HCT116 (cell line): ENCODE data around the gene ZNHIT2. TPM values are rescaled to one million over a fixed set of nuclear protein-coding genes. Genes with fewer than 3 reads are reported as not detected.

Source experiments
- ATAC-seq: fragments of 200-7000 bp; cut with Tn5 transposase; 2 replicates; pipeline ENCODE4 v1.9.1; 2020; ENCODE audit warnings: mild to moderate bottlenecking, moderate library complexity
- BruUV-seq: library from RNA; stranded (reverse); fragments of 400-500 nt; replicated peaks from 2 replicates; lab custom pipeline; 2021; lab: Mats Ljungman, UMichigan
- CTCF ChIA-PET: fragments of 300-600 bp; sonication (Branson Sonifier 250); formaldehyde crosslinking; loops from one replicate; lab custom pipeline; 2021; ENCODE audit warnings: antibody characterized with exemption; lab: Charles Lee
- POLR2A ChIA-PET: fragments of 300-600, 350-600 bp; sonication (Branson Sonifier 250); formaldehyde crosslinking; loops from one replicate; lab custom pipeline; 2021; ENCODE audit warnings: antibody characterized with exemption; lab: Charles Lee
- RAD21 ChIA-PET, 2 experiments: fragments of 300-600 bp; sonication (Branson Sonifier 250); formaldehyde crosslinking; loops; one replicate each; lab custom pipeline; 2023; ENCODE audit warnings: low total read pairs in 2 of 2; ENCODE audit not compliant: uncharacterized antibody in 2 of 2, unreplicated experiment in 2 of 2, low non-redundant PET in 1 of 2; lab: Charles Lee
- DNase-seq: peaks from one replicate; pipeline ENCODE4 v3.0.0-alpha.2; 2010; ENCODE audit warnings: low read depth, low spot score
- H2AFZ ChIP-seq: fragments of 200-600 bp; shearing (Covaris generic), sonication (generic); 2 replicates; pipeline ENCODE4 v1.6.1; 2017; ENCODE audit warnings: low read depth, mixed run types, mixed read lengths, antibody characterized with exemption, low read length; ENCODE audit not compliant: poor library complexity, severe bottlenecking
- H3K27ac ChIP-seq: 2 replicates; pipeline ENCODE4 v1.5.1; 2012; ENCODE audit warnings: low read depth, low read length
- H3K27me3 ChIP-seq: fragments of 200-600 bp; sonication (generic); 2 replicates; pipeline ENCODE4 v1.6.1; 2016; ENCODE audit warnings: mixed run types, low read length, mixed read lengths; ENCODE audit not compliant: insufficient read depth
- H3K36me3 ChIP-seq, 2 experiments: fragments of 200-500 bp in 1 of 2; fragments of 200-600 bp in 1 of 2; sonication (Bioruptor generic) in 1 of 2; sonication (generic) in 1 of 2; 2 replicates each; pipeline versions ENCODE4 v1.5.1 to v1.6.1; 2014 to 2016; ENCODE audit warnings: low read length in 2 of 2, inconsistent platforms in 1 of 2, mixed read lengths in 1 of 2, mixed run types in 1 of 2; ENCODE audit not compliant: insufficient read depth in 2 of 2, control insufficient read depth in 1 of 2
- H3K4me1 ChIP-seq, 2 experiments: fragments of 200-600 bp in 1 of 2; sonication (generic) in 1 of 2; 2 replicates each; pipeline versions ENCODE4 v1.5.1 to v1.6.1; 2012 to 2017; ENCODE audit warnings: low read length in 2 of 2, inconsistent platforms in 1 of 2, mild to moderate bottlenecking in 1 of 2, mixed read lengths in 1 of 2, mixed run types in 1 of 2, moderate library complexity in 1 of 2; ENCODE audit not compliant: insufficient read depth in 2 of 2, control insufficient read depth in 1 of 2
- H3K4me2 ChIP-seq: fragments of 200-600 bp; sonication (generic); 2 replicates; pipeline ENCODE4 v1.6.1; 2017; ENCODE audit warnings: mixed run types, low read length, mixed read lengths
- H3K4me3 ChIP-seq, 2 experiments: fragments of 200-600 bp in 1 of 2; sonication (generic) in 1 of 2; replicated peaks in 1 of 2; 2 replicates each; pipeline ENCODE4 v1.5.1; 2011 to 2016; ENCODE audit warnings: low read length in 2 of 2, control low read depth in 1 of 2, low read depth in 1 of 2, mild to moderate bottlenecking in 1 of 2, mixed read lengths in 1 of 2, mixed run types in 1 of 2
- H3K79me2 ChIP-seq: fragments of 200-600 bp; sonication (generic); 2 replicates; pipeline ENCODE4 v1.6.1; 2017; ENCODE audit warnings: mild to moderate bottlenecking, mixed run types, low read length, moderate library complexity, mixed read lengths; ENCODE audit not compliant: insufficient read depth
- H3K9ac ChIP-seq: fragments of 200-600 bp; sonication (generic); 2 replicates; pipeline ENCODE4 v1.6.1; 2016; ENCODE audit warnings: low read length, mixed read lengths
- H3K9me2 ChIP-seq: fragments of 200-600 bp; sonication (generic), shearing (Covaris generic); 2 replicates; pipeline ENCODE4 v1.6.1; 2017; ENCODE audit warnings: mixed run types, mild to moderate bottlenecking, moderate library complexity; ENCODE audit not compliant: insufficient read depth
- H3K9me3 ChIP-seq, 2 experiments: fragments of 200-500 bp in 1 of 2; fragments of 200-600 bp in 1 of 2; sonication (Bioruptor generic) in 1 of 2; sonication (generic) in 1 of 2; 2 replicates each; pipeline ENCODE4 v1.6.1; 2014 to 2017; ENCODE audit warnings: low read length in 2 of 2, mixed read lengths in 2 of 2, inconsistent platforms in 1 of 2, low read depth in 1 of 2, mild to moderate bottlenecking in 1 of 2, mixed run types in 1 of 2, moderate library complexity in 1 of 2; ENCODE audit not compliant: control insufficient read depth in 1 of 2, insufficient read depth in 1 of 2
- H4K20me1 ChIP-seq: fragments of 200-600 bp; sonication (generic), shearing (Covaris generic); 2 replicates; pipeline ENCODE4 v1.6.1; 2017; ENCODE audit warnings: mixed run types, mild to moderate bottlenecking, moderate library complexity; ENCODE audit not compliant: insufficient read depth
- CBX3 ChIP-seq: IDR thresholded peaks from 2 replicates; pipeline ENCODE4 v1.6.1; 2012; ENCODE audit warnings: low read depth
- CEBPB ChIP-seq: IDR thresholded peaks from 2 replicates; pipeline ENCODE4 v1.6.1; 2012; ENCODE audit warnings: low read depth
- EGR1 ChIP-seq: IDR thresholded peaks from 2 replicates; pipeline ENCODE4 v1.6.1; 2012; ENCODE audit warnings: low read depth
- ELF1 ChIP-seq: IDR thresholded peaks from 2 replicates; pipeline ENCODE4 v1.6.1; 2012; ENCODE audit warnings: low read depth, borderline replicate concordance
- EZH2 ChIP-seq: fragments of 200-600 bp; sonication (generic); IDR thresholded peaks from 2 replicates; pipeline ENCODE4 v1.6.1; 2017; ENCODE audit warnings: antibody characterized with exemption, mixed run types
- EZH2phosphoT487 ChIP-seq: fragments of 200-600 bp; IDR thresholded peaks from 2 replicates; pipeline ENCODE4 v1.6.1; 2018; ENCODE audit warnings: antibody characterized with exemption, borderline replicate concordance
- FOSL1 ChIP-seq: IDR thresholded peaks from 2 replicates; pipeline ENCODE4 v1.6.1; 2012; ENCODE audit warnings: low read depth
- POLR2A ChIP-seq: IDR thresholded peaks from 2 replicates; pipeline ENCODE4 v1.7.0; 2011; ENCODE audit warnings: borderline replicate concordance; ENCODE audit not compliant: insufficient read depth, insufficient read length; ENCODE audit errors: extremely low read depth
- POLR2AphosphoS5 ChIP-seq: IDR thresholded peaks from 2 replicates; pipeline ENCODE4 v1.6.1; 2011; ENCODE audit warnings: mild to moderate bottlenecking, low read depth, low read length, moderate library complexity
- RAD21 ChIP-seq: IDR thresholded peaks from 2 replicates; pipeline ENCODE4 v1.6.1; 2012; ENCODE audit warnings: low read depth, mild to moderate bottlenecking
- SP1 ChIP-seq: IDR thresholded peaks from 2 replicates; pipeline ENCODE4 v1.6.1; 2012; ENCODE audit warnings: low read depth
- SRF ChIP-seq: IDR thresholded peaks from 2 replicates; pipeline ENCODE4 v1.6.1; 2012; ENCODE audit warnings: low read depth
- TCF7L2 ChIP-seq: IDR thresholded peaks from 2 replicates; pipeline ENCODE4 v1.7.0; 2011; ENCODE audit warnings: borderline replicate concordance, inconsistent platforms; ENCODE audit not compliant: insufficient read depth, insufficient read length; ENCODE audit errors: extremely low read depth
- ZFX ChIP-seq: fragments of 450-650 bp; IDR thresholded peaks from 2 replicates; pipeline ENCODE4 v1.6.1; 2017
- ZNF274 ChIP-seq: fragments of 200-500 bp; sonication (Bioruptor generic); IDR thresholded peaks from 2 replicates; pipeline ENCODE4 v1.6.1; 2014; ENCODE audit warnings: mild to moderate bottlenecking, low read depth, low read length, inconsistent platforms
- intact Hi-C: fragments of 100-400 bp; cut with micrococcal nuclease; formaldehyde crosslinking; loops from 2 replicates; pipeline ENCODE4 v1.10.0; 2022
- total RNA-seq: library from RNA; stranded (reverse); gene quantifications from one replicate; pipeline ENCODE4 v1.2.1, GENCODE V29; 2021; ENCODE audit not compliant: unreplicated experiment
- TF ChIP-seq, protein P1 (sequence below), 3 experiments: fragments of 200-600 bp in 1 of 3; sonication (generic) in 1 of 3; IDR thresholded peaks in 2 of 3; conservative IDR thresholded peaks in 1 of 3; 2 replicates each; pipeline ENCODE4 v1.5.1; 2012 to 2017; ENCODE audit warnings: low read depth in 2 of 3, low read length in 2 of 3, antibody characterized with exemption in 1 of 3, borderline replicate concordance in 1 of 3, control low read depth in 1 of 3, mild to moderate bottlenecking in 1 of 3, mixed read lengths in 1 of 3, mixed run types in 1 of 3, moderate library complexity in 1 of 3; ENCODE audit not compliant: insufficient read depth in 1 of 3
- TF ChIP-seq, protein P2 (sequence below): IDR thresholded peaks from 2 replicates; pipeline ENCODE4 v1.6.1; 2012; ENCODE audit warnings: low read depth
- TF ChIP-seq, protein P3 (sequence below): IDR thresholded peaks from 2 replicates; pipeline ENCODE4 v1.6.1; 2012
- TF ChIP-seq, protein P4 (sequence below): IDR thresholded peaks from 2 replicates; pipeline ENCODE4 v1.6.1; 2011; ENCODE audit warnings: mild to moderate bottlenecking, low read length, moderate library complexity; ENCODE audit not compliant: insufficient replicate concordance; ENCODE audit errors: extremely low read depth

Gene ZNHIT2
- total RNA-seq, 1 experiment from 2014 or later = 18.8 TPM

DNA sequence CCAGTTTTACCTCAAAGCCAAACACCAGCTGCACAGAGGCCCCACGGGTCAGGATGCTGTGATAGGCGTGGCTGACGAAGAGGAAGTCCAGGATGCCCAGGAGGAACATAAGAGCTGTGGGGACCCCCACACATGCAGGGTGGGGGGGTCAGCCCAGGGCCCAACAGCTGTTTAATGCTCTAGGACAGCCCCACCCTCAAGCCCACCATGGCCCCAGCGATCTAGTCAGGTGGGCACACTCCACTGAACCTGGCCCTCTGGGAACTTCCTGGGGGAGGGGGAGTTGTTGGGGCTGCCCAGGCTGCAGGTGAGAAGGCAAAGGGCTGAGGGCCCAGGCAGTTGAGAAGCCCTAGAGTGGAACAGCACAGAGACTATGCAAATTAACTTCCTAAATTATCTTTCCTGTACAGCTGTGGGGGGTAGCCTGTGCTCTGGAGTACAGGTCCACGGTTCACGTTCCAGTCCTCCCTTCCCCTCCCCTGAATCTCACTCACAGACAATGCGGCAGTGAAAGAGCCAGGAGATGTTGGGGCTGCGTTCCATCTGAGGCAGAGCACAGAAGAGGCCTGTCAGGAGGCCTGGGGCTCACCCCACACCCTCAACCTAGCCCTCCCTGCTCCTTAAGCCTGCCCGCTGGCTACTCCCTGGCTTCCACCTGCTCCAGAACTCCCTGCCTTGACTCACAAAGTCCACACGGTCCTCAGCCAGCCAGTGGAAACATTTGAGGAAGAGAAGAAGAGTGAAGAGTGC is 14.9 kb upstream of the ZNHIT2 start:
- Histone ChIP-seq H4K20me1 (no peaks in the 10 kb centered on the region), H3K27ac (peak overlapping the region; percentile 42), H2AFZ (no peak overlapping the region), H3K9me2 (no peaks in the 10 kb centered on the region), H3K36me3 (peaks cover 16 to 39% of the 10 kb centered on the region in 2 experiments; a peak in 3 of 4 replicates), H3K4me2 (peak overlapping the region; percentile 95), H3K9ac (0 out of 2 replicates have a peak overlapping the region, but pooled peaks have one; percentile 89), H3K9me3 (no peaks in the 10 kb centered on the region), H3K79me2 (peaks cover 27% of the 10 kb centered on the region), H3K27me3 (no peaks in the 10 kb centered on the region), H3K4me3 (peak overlapping the region; percentile 81 to 98), H3K4me1 (peaks cover 9 to 28% of the 10 kb centered on the region in 2 experiments; a peak in 3 of 4 replicates)
- POLR2A ChIA-PET = interaction anchor here (2.1 to 4.1 kb wide), 2 partner anchors 10 to 11 kb away, joined by 12 to 52 read pairs; partner anchors contain the start of genes FAU and MRPL49
- RAD21 ChIA-PET = no interaction called here
- ATAC-seq (no peak), DNase-seq (no peak)
- CTCF ChIA-PET = no interaction called here
- no peak for TF ChIP-seq ZFX
- no peak for TF ChIP-seq ZNF274
- TF ChIP-seq POLR2AphosphoS5 = no peak
- TF ChIP-seq POLR2A = no peak
- no peak for TF ChIP-seq CBX3
- TF ChIP-seq, protein P1, sequence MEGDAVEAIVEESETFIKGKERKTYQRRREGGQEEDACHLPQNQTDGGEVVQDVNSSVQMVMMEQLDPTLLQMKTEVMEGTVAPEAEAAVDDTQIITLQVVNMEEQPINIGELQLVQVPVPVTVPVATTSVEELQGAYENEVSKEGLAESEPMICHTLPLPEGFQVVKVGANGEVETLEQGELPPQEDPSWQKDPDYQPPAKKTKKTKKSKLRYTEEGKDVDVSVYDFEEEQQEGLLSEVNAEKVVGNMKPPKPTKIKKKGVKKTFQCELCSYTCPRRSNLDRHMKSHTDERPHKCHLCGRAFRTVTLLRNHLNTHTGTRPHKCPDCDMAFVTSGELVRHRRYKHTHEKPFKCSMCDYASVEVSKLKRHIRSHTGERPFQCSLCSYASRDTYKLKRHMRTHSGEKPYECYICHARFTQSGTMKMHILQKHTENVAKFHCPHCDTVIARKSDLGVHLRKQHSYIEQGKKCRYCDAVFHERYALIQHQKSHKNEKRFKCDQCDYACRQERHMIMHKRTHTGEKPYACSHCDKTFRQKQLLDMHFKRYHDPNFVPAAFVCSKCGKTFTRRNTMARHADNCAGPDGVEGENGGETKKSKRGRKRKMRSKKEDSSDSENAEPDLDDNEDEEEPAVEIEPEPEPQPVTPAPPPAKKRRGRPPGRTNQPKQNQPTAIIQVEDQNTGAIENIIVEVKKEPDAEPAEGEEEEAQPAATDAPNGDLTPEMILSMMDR (IDR thresholded peaks at IDR 0.05 in 2 of 3, conservative IDR thresholded peaks at IDR 0.05 in 1 of 3; ENCODE audit: borderline replicate concordance in 1 of 3, insufficient read depth in 1 of 3, low read depth in 2 of 3, low read length in 2 of 3) = no peak
- TF ChIP-seq, protein P2, sequence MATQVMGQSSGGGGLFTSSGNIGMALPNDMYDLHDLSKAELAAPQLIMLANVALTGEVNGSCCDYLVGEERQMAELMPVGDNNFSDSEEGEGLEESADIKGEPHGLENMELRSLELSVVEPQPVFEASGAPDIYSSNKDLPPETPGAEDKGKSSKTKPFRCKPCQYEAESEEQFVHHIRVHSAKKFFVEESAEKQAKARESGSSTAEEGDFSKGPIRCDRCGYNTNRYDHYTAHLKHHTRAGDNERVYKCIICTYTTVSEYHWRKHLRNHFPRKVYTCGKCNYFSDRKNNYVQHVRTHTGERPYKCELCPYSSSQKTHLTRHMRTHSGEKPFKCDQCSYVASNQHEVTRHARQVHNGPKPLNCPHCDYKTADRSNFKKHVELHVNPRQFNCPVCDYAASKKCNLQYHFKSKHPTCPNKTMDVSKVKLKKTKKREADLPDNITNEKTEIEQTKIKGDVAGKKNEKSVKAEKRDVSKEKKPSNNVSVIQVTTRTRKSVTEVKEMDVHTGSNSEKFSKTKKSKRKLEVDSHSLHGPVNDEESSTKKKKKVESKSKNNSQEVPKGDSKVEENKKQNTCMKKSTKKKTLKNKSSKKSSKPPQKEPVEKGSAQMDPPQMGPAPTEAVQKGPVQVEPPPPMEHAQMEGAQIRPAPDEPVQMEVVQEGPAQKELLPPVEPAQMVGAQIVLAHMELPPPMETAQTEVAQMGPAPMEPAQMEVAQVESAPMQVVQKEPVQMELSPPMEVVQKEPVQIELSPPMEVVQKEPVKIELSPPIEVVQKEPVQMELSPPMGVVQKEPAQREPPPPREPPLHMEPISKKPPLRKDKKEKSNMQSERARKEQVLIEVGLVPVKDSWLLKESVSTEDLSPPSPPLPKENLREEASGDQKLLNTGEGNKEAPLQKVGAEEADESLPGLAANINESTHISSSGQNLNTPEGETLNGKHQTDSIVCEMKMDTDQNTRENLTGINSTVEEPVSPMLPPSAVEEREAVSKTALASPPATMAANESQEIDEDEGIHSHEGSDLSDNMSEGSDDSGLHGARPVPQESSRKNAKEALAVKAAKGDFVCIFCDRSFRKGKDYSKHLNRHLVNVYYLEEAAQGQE = no peak
- no peak for TF ChIP-seq RAD21
- TF ChIP-seq, protein P3, sequence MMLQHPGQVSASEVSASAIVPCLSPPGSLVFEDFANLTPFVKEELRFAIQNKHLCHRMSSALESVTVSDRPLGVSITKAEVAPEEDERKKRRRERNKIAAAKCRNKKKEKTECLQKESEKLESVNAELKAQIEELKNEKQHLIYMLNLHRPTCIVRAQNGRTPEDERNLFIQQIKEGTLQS = no peak
- TF ChIP-seq TCF7L2 = no peak
- no peak for TF ChIP-seq SRF
- TF ChIP-seq ELF1 = no peak
- TF ChIP-seq EZH2phosphoT487 = no peak
- TF ChIP-seq, protein P4, sequence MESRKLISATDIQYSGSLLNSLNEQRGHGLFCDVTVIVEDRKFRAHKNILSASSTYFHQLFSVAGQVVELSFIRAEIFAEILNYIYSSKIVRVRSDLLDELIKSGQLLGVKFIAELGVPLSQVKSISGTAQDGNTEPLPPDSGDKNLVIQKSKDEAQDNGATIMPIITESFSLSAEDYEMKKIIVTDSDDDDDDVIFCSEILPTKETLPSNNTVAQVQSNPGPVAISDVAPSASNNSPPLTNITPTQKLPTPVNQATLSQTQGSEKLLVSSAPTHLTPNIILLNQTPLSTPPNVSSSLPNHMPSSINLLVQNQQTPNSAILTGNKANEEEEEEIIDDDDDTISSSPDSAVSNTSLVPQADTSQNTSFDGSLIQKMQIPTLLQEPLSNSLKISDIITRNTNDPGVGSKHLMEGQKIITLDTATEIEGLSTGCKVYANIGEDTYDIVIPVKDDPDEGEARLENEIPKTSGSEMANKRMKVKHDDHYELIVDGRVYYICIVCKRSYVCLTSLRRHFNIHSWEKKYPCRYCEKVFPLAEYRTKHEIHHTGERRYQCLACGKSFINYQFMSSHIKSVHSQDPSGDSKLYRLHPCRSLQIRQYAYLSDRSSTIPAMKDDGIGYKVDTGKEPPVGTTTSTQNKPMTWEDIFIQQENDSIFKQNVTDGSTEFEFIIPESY = no peak
- no peak for TF ChIP-seq EZH2
- no peak for TF ChIP-seq CEBPB
- no peak for TF ChIP-seq SP1
- no peak for TF ChIP-seq EGR1
- TF ChIP-seq FOSL1 = no peak
- intact Hi-C loops = no loop called here
- no TSS peak for BruUV-seq
